ENCODE data around the gene HTR3A.

The HTR3A gene

GRCh38 chr11:113980785-113981184 is 5.9 kb downstream of the HTR3A start:
- no peak for DNase-seq

DNA sequence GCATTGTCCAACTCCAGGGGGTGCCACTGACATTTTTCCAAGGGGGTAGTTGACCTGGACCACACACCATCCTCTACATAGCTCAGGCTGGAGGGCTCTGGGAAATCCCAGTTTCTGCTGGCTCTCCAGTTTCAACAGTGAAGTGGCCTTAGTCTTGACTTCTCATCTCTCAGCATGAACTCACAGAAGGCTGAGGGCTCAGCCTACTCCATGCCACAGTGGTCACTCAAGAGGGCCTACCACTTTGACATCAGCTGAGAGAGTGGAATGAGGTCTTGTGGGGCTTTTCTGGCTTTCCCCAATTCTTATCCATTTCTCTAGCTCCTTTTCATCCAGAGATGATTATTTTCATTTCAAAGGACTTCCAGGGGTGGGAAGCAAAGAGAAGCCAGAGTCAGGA is 7.4 kb downstream of the HTR3A start:
- no peak for DNase-seq

- no peak for DNase-seq
Measured at GRCh38 chr11:113984781-113985180, 9.9 kb downstream of the HTR3A start.

- no peak for DNase-seq
Measured at GRCh38 chr11:113985906-113986305, 11.0 kb downstream of the HTR3A start.

DNA sequence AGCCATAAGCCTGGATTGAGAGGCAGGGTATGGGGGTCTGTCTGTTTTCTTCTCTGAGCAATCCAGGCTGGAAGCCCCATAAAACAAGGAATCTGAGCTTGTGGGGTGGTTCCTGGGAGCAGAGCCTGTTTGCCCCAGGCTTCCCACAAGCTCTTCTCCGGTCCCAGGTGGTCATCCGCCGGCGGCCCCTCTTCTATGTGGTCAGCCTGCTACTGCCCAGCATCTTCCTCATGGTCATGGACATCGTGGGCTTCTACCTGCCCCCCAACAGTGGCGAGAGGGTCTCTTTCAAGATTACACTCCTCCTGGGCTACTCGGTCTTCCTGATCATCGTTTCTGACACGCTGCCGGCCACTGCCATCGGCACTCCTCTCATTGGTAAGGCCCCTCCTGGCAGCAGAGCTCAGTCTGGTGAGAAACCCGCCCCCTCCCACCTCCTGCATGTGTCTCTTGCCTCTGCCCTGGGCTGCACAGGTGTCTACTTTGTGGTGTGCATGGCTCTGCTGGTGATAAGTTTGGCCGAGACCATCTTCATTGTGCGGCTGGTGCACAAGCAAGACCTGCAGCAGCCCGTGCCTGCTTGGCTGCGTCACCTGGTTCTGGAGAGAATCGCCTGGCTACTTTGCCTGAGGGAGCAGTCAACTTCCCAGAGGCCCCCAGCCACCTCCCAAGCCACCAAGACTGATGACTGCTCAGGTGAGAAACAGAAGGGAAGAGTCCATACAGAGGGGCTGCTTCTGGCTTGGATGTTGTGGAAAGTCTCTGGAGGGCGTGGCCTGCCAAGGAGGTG is 11.6 kb downstream of the HTR3A start:
- no peak for DNase-seq

DNA sequence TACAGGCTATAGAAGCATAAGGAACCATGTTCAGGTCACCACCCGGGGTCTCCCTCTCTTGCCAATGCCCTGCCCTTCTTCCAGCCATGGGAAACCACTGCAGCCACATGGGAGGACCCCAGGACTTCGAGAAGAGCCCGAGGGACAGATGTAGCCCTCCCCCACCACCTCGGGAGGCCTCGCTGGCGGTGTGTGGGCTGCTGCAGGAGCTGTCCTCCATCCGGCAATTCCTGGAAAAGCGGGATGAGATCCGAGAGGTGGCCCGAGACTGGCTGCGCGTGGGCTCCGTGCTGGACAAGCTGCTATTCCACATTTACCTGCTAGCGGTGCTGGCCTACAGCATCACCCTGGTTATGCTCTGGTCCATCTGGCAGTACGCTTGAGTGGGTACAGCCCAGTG is 14.5 kb downstream of the HTR3A start:
- DNase-seq: no peak

- DNase-seq: no peak
Measured at GRCh38 chr11:113989916-113990315, 15.0 kb downstream of the HTR3A start.

DNA sequence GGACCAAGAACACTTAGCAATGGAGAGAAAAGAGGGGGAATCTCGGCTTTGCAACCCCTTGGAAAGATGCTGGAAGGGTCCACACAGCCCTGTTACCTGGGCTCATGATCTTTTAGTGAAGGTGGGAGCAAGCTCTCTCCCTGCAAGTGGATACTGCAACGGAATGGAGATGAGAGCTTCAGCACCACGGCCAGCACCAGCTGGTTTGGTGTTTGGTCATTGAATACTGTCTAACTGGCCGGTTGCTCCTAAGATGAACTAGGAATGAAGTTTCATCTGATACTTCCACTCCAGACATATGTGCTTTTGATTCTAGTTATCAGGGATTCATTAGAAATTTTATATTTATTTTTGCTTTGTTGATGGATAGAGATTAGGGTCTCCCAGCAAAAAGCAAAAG is 16.3 kb downstream of the HTR3A start:
- no peak for DNase-seq

- DNase-seq: no peak
Measured at GRCh38 chr11:113991718-113992458, 17.0 kb downstream of the HTR3A start.

- peak; percentile 82 for DNase-seq
Measured at GRCh38 chr11:113992459-113993110, 17.7 kb downstream of the HTR3A start.

DNA sequence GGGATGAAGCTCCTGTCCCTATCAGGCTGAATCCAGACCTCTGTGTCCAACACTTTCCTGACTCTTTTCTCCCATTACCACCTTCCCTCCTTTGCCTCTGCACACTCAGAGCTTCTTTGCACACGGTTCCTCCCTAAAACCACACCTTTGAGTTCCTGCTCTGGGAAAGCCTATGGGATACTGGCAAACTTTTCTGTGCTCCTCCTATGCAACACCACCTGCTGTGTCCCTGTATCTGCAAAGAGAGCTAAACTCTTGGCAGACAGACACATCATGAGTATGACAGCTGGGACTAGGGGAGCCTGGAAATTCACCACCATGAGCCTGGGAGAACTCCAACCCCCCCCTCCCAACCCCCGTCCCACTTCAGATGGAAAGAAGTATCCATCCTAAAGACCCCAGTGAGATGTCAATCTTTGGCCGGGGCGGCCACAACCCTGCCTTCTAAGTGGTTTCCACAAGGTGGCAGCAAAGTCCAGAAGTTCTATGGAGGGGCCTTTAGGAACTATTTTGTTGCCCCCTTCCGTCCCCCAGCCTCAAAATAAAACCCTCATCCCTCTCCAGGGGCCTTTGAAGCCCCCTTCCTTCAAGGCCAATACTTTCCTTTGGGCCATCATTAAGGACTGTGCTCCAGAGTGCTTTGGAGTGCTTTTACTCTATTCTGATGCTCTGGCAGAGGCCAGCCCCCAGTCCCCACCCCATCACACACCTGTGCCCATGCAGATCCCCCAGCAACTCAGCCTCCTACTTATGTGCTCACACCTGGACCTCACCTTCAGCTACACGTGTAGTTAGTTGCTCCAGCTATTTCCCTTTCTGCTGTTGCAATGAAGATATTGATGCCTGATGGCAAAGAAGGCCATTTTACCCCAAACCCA is 19.4 kb downstream of the HTR3A start:
- peak; percentile 4 for DNase-seq

- DNase-seq: no peak
Measured at GRCh38 chr11:113997473-113997872, 22.6 kb downstream of the HTR3A start.

DNA sequence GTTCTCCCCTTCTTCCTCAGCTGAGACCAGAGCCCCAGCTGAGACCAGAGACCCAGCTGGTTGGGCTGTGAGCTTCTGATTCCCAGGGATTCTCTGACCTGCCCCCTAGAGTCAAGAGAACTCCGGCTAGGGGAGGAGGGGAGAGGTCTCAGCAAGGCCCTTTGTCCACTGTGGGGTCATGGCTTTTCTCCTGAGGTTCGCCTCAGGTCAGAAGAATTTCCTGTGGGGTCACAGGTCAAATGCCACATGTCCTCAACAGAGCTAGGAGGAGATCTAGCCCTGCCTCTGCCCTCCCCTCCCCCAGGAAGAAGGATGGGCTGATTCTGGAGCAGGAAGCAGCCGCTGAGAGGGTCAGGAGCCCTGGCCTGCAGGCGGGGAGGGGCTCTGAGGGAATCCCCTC is 23.7 kb downstream of the HTR3A start:
- no peak for DNase-seq

- DNase-seq: no peak
Measured at GRCh38 chr11:114000526-114000925, 25.6 kb downstream of the HTR3A start.

GRCh38 chr11:114001416-114001815 is 26.5 kb downstream of the HTR3A start:
- no peak for DNase-seq

DNA sequence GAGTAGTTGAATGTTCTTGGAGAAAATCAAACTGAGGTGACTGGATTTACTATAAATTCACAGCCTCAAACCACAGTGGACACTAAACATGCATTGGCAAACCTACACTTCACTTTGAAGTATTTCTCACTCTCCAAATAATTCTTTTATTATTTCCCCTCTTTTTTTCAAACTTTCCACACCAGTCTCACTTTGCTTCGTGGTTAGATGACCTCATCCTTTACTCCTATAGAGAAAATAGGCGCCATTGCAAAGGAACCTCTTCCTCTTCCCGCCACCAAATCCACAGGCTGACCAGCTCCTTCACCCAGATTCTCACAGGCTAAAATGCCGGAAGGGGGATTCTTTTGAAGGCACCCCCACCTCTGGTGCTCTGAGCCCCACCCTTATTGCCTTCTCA is 33.4 kb downstream of the HTR3A start:
- DNase-seq: no peak

- no peak for DNase-seq
Measured at GRCh38 chr11:114010931-114011330, 36.0 kb downstream of the HTR3A start.

GRCh38 chr11:114011443-114011842 is 36.5 kb downstream of the HTR3A start:
- no peak for DNase-seq

DNA sequence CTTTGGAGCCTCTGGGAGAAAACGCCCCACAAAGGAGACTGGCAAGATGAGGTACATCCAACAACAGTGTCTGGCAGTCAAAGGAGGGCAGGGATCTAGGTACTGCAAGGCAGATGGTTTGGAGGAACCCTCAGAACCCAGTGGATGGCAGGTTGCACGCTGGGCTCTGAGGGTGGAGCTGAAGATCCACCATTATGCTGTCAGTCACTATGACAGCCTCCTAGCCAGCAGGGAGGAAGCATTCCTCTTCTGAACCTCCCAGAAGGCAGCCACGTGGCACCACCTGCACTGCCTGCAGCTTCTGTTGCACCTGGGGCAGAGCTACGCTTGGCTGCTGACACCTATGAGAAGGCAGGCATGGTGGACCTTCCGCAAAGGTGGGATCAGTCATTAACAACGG is 40.2 kb downstream of the HTR3A start:
- peak; percentile 16 for DNase-seq

GRCh38 chr11:114016986-114017385 is 42.1 kb downstream of the HTR3A start:
- DNase-seq: no peak

GRCh38 chr11:114017723-114018122 is 42.8 kb downstream of the HTR3A start:
- no peak for DNase-seq

- DNase-seq: no peak
Measured at GRCh38 chr11:114019046-114019445, 44.1 kb downstream of the HTR3A start.

- DNase-seq: no peak
Measured at GRCh38 chr11:114019574-114019973, 44.7 kb downstream of the HTR3A start.
